GM21515 (cell line): ENCODE data around the gene ETNPPL.
"Not testable (repeated sequence)": the region's sequence is repeated elsewhere in the genome, so short reads cannot be mapped to it uniquely, and the experiment has no call there.

ENCODE experiments used
- ATAC-seq: cut with Tn5 transposase; IDR thresholded peaks from one replicate; pipeline ENCODE4 v1.9.1; 2021; ENCODE audit not compliant: unreplicated experiment

ETNPPL gene

GRCh38 chr4:108758498-108758897, 4.4 kb downstream of the ETNPPL start:
- ATAC-seq: no peak

- ATAC-seq: no peak
Observed at GRCh38 chr4:108754327-108754726, 8.5 kb downstream of the ETNPPL start.

- no peak for ATAC-seq
Observed at GRCh38 chr4:108751321-108751720, 11.5 kb downstream of the ETNPPL start.

- no peak for ATAC-seq
Observed at GRCh38 chr4:108749119-108749518, 13.7 kb downstream of the ETNPPL start.

- ATAC-seq: no peak
Observed at GRCh38 chr4:108746511-108746910, 16.3 kb downstream of the ETNPPL start.

GRCh38 chr4:108744307-108744706, 18.5 kb downstream of the ETNPPL start:
- no peak for ATAC-seq

- ATAC-seq: no peak
Observed at GRCh38 chr4:108742451-108743420, 20.1 kb downstream of the ETNPPL start.

GRCh38 chr4:108738003-108738706, 24.7 kb downstream of the ETNPPL start:
- no peak for ATAC-seq

- no peak for ATAC-seq
Observed at GRCh38 chr4:108731006-108731405, 31.8 kb downstream of the ETNPPL start.

GRCh38 chr4:108730579-108730978, 32.3 kb downstream of the ETNPPL start:
- no peak for ATAC-seq

- no peak for ATAC-seq
Observed at GRCh38 chr4:108729731-108730130, 33.1 kb downstream of the ETNPPL start.

GRCh38 chr4:108725457-108725856, 37.4 kb downstream of the ETNPPL start:
- no peak for ATAC-seq

- ATAC-seq: no peak
Observed at GRCh38 chr4:108717386-108717785, 45.5 kb downstream of the ETNPPL start.

- ATAC-seq: no peak
Observed at GRCh38 chr4:108716340-108716739, 46.5 kb downstream of the ETNPPL start.

- ATAC-seq: no peak
Observed at GRCh38 chr4:108714880-108715279, 48.0 kb downstream of the ETNPPL start.

GRCh38 chr4:108710578-108710977, 52.3 kb downstream of the ETNPPL start:
- not testable (repeated sequence) for ATAC-seq

GRCh38 chr4:108709722-108710121, 53.1 kb downstream of the ETNPPL start:
- no peak for ATAC-seq

- ATAC-seq: no peak
Observed at GRCh38 chr4:108709234-108709633, 53.6 kb downstream of the ETNPPL start.

- no peak for ATAC-seq
Observed at GRCh38 chr4:108706289-108706688, 56.6 kb downstream of the ETNPPL start.

- no peak for ATAC-seq
Observed at GRCh38 chr4:108703966-108704365, 58.9 kb downstream of the ETNPPL start.

- no peak for ATAC-seq
Observed at GRCh38 chr4:108703370-108703769, 59.5 kb downstream of the ETNPPL start.

- ATAC-seq: no peak
Observed at GRCh38 chr4:108702960-108703359, 59.9 kb downstream of the ETNPPL start.
